DND-41 (cell line): ENCODE results near the gene GRM5.
"Not testable (repeated sequence)": the region's sequence is repeated elsewhere in the genome, so short reads cannot be mapped to it uniquely, and the experiment has no call there.

Experiments used
- EZH2 ChIP-seq: IDR thresholded peaks from 3 replicates; pipeline ENCODE4 v1.6.1; 2012; ENCODE audit warnings: borderline replicate concordance, low read depth, mild to moderate bottlenecking, moderate library complexity, low read length, inconsistent platforms; ENCODE audit not compliant: severe bottlenecking
- TF ChIP-seq, protein P1 (sequence below): IDR thresholded peaks from 2 replicates; pipeline ENCODE4 v1.5.1; 2012; ENCODE audit warnings: borderline replicate concordance, low read length, moderate library complexity, mild to moderate bottlenecking; ENCODE audit not compliant: poor library complexity, severe bottlenecking; ENCODE audit errors: extremely low read depth

GRCh38 chr11:89063481-89063951 is 2.3 kb downstream of the GRM5 start:
- TF ChIP-seq, protein P1, sequence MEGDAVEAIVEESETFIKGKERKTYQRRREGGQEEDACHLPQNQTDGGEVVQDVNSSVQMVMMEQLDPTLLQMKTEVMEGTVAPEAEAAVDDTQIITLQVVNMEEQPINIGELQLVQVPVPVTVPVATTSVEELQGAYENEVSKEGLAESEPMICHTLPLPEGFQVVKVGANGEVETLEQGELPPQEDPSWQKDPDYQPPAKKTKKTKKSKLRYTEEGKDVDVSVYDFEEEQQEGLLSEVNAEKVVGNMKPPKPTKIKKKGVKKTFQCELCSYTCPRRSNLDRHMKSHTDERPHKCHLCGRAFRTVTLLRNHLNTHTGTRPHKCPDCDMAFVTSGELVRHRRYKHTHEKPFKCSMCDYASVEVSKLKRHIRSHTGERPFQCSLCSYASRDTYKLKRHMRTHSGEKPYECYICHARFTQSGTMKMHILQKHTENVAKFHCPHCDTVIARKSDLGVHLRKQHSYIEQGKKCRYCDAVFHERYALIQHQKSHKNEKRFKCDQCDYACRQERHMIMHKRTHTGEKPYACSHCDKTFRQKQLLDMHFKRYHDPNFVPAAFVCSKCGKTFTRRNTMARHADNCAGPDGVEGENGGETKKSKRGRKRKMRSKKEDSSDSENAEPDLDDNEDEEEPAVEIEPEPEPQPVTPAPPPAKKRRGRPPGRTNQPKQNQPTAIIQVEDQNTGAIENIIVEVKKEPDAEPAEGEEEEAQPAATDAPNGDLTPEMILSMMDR: not testable (repeated sequence)
- TF ChIP-seq EZH2: not testable (repeated sequence)
